Glutamatergic neuron (in vitro differentiated cells): Measurements from ENCODE around the gene MSI2. TPM values are rescaled to one million over a fixed set of nuclear protein-coding genes. Genes with fewer than 3 reads are reported as not detected.

Experiments
- DNase-seq: peaks from one replicate; pipeline ENCODE4 v3.0.0; 2022
- H3K27ac Mint-ChIP-seq: one replicate; pipeline ENCODE4 v1.8.0; 2020; ENCODE audit warnings: mild to moderate bottlenecking, mixed read lengths, inconsistent platforms; ENCODE audit not compliant: unreplicated experiment
- H3K27me3 Mint-ChIP-seq: one replicate; pipeline ENCODE4 v1.8.0; 2020; ENCODE audit warnings: mild to moderate bottlenecking, moderate library complexity, mixed read lengths, inconsistent platforms; ENCODE audit not compliant: unreplicated experiment
- H3K36me3 Mint-ChIP-seq: one replicate; pipeline ENCODE4 v1.8.0; 2020; ENCODE audit warnings: mild to moderate bottlenecking, mixed read lengths, inconsistent platforms; ENCODE audit not compliant: unreplicated experiment
- H3K4me1 Mint-ChIP-seq: one replicate; pipeline ENCODE4 v1.8.0; 2020; ENCODE audit warnings: mild to moderate bottlenecking, low read depth, mixed read lengths, inconsistent platforms; ENCODE audit not compliant: unreplicated experiment
- H3K4me3 Mint-ChIP-seq: one replicate; pipeline ENCODE4 v1.8.0; 2020; ENCODE audit warnings: mild to moderate bottlenecking, mixed read lengths, inconsistent platforms; ENCODE audit not compliant: unreplicated experiment
- H3K9me3 Mint-ChIP-seq: one replicate; pipeline ENCODE4 v1.8.0; 2020; ENCODE audit warnings: mild to moderate bottlenecking, moderate library complexity, mixed read lengths, inconsistent platforms; ENCODE audit not compliant: unreplicated experiment
- total RNA-seq: library from RNA; stranded (reverse); fragmentation: NEBNext Ultra II Directional; extraction: Animal tissue kit (Norgen Biotek cat#: 25700); gene quantifications from one replicate; pipeline ENCODE4 v1.2.1, GENCODE V29; 2021; ENCODE audit not compliant: unreplicated experiment
- TF ChIP-seq, protein P1 (sequence below): fragments of 200-600 bp; sonication (generic); IDR thresholded peaks from one replicate; pipeline ENCODE4 v1.5.0; 2021; ENCODE audit not compliant: partially characterized antibody, unreplicated experiment

Gene MSI2
- total RNA-seq, 1 donor from 2014 or later: 141 TPM

- no peak overlapping the region for H3K4me3 Mint-ChIP-seq
- H3K27me3 Mint-ChIP-seq: peaks cover 4% of the 10 kb centered on the region
- H3K36me3 Mint-ChIP-seq: peaks cover 6% of the 10 kb centered on the region
- H3K27ac Mint-ChIP-seq: no peak overlapping the region
- peaks cover 1% of the 10 kb centered on the region for H3K9me3 Mint-ChIP-seq
- DNase-seq: no peak
- TF ChIP-seq, protein P1, sequence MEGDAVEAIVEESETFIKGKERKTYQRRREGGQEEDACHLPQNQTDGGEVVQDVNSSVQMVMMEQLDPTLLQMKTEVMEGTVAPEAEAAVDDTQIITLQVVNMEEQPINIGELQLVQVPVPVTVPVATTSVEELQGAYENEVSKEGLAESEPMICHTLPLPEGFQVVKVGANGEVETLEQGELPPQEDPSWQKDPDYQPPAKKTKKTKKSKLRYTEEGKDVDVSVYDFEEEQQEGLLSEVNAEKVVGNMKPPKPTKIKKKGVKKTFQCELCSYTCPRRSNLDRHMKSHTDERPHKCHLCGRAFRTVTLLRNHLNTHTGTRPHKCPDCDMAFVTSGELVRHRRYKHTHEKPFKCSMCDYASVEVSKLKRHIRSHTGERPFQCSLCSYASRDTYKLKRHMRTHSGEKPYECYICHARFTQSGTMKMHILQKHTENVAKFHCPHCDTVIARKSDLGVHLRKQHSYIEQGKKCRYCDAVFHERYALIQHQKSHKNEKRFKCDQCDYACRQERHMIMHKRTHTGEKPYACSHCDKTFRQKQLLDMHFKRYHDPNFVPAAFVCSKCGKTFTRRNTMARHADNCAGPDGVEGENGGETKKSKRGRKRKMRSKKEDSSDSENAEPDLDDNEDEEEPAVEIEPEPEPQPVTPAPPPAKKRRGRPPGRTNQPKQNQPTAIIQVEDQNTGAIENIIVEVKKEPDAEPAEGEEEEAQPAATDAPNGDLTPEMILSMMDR: no peak
- peaks cover 6% of the 10 kb centered on the region for H3K4me1 Mint-ChIP-seq
These were observed 444.8 kb downstream of the MSI2 start for GRCh38 chr17:57701124-57701523.

DNA sequence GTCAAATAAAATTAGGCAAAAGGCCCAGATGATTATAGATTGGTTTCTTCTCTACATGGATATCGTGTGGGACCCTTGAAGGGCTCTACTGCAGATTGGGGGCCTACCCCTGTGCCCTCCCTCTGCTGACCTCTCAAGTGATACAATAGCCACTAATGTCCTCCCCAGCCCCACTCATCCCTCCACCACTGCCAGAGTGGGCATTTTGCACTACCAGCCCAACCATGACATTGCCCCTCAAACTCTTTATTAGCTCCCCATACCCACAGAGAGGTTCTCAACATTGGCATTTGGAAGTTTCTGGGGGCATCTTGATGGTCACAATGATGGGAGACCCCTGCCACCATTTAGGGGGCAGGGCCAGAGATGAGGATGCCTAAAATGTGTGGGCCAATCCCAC is 446.9 kb downstream of the MSI2 start:
- no peak for DNase-seq
- no peak overlapping the region for H3K27ac Mint-ChIP-seq
- no peak overlapping the region for H3K4me3 Mint-ChIP-seq
- H3K4me1 Mint-ChIP-seq: peaks cover 27% of the 10 kb centered on the region
- TF ChIP-seq, protein P1: no peak
- peaks cover 9% of the 10 kb centered on the region for H3K9me3 Mint-ChIP-seq
- H3K36me3 Mint-ChIP-seq: peaks cover 4% of the 10 kb centered on the region
- peaks cover 7% of the 10 kb centered on the region for H3K27me3 Mint-ChIP-seq

- peaks cover 10% of the 10 kb centered on the region for H3K27me3 Mint-ChIP-seq
- TF ChIP-seq, protein P1: no peak
- no peak for DNase-seq
- H3K27ac Mint-ChIP-seq: no peak overlapping the region
- peaks cover 1% of the 10 kb centered on the region for H3K36me3 Mint-ChIP-seq
- no peak overlapping the region for H3K4me3 Mint-ChIP-seq
- peaks cover 35% of the 10 kb centered on the region for H3K4me1 Mint-ChIP-seq
- H3K9me3 Mint-ChIP-seq: peaks cover 13% of the 10 kb centered on the region
These were observed 448.1 kb downstream of the MSI2 start for GRCh38 chr17:57704448-57704847.

DNA sequence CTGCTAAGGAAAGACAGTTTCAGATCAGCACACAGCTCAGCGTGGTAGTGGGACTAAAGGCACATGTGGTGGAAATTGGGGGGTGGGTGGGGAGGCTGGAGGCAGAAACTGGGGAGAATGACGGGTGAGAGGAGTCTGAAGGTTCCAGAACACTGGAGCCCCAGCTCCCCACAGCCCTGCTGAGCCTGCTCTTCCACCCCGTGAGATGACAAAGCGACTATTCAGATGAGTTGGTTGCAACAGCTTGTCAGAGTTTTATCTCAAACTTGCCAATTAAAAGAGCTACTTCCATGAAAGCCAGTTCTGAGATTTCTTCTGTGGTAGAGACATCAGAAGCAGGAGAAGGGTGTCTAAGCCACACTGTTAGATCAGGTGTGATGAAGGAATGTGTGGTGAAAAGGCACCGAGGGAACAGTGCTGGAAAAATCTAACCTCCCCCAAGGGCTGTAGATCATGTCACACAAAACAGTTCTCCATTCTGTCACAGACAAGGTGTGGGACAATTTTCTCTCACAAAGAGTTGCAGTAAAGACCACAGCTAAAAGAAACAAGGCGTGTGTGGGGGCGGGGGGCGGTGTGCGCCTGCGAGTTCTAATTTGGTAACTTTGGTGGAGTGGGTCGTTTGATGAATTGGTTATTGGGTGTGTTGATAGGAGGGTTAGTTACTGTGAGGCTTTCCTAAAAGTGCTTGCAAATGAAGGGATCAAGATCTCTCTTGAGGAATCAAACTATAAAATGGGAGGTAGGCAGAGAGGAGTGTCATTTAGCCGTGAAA is 449.8 kb downstream of the MSI2 start:
- Mint-ChIP-seq H3K9me3 (peaks cover 11% of the 10 kb centered on the region), H3K4me1 (peaks cover 33% of the 10 kb centered on the region), H3K36me3 (no peaks in the 10 kb centered on the region), H3K4me3 (peak overlapping the region; percentile 25), H3K27ac (peak overlapping the region; percentile 97), H3K27me3 (peaks cover 10% of the 10 kb centered on the region)
- DNase-seq: no peak
- TF ChIP-seq, protein P1: no peak

GRCh38 chr17:57706761-57707160 is 450.4 kb downstream of the MSI2 start:
- Mint-ChIP-seq H3K4me3 (peak overlapping the region; percentile 15), H3K27ac (peak overlapping the region; percentile 97), H3K9me3 (peaks cover 11% of the 10 kb centered on the region), H3K4me1 (peaks cover 33% of the 10 kb centered on the region), H3K27me3 (peaks cover 10% of the 10 kb centered on the region), H3K36me3 (no peaks in the 10 kb centered on the region)
- no peak for DNase-seq
- TF ChIP-seq, protein P1: no peak
